HG03139 (cell line): ENCODE results near the gene CTDP1.

ENCODE experiments used
- ATAC-seq: cut with Tn5 transposase; IDR thresholded peaks from one replicate; pipeline ENCODE4 v1.9.1; 2021; ENCODE audit not compliant: unreplicated experiment

CTDP1 gene

GRCh38 chr18:79779700-79780190, 100.1 kb downstream of the CTDP1 start:
- no peak for ATAC-seq

- ATAC-seq: no peak
Measured at GRCh38 chr18:79780547-79780946, 100.9 kb downstream of the CTDP1 start.

GRCh38 chr18:79781331-79781941, 101.8 kb downstream of the CTDP1 start:
- ATAC-seq: no peak

- ATAC-seq: no peak
Measured at GRCh38 chr18:79782566-79783308, 103.1 kb downstream of the CTDP1 start.

- no peak for ATAC-seq
Measured at GRCh38 chr18:79784071-79784913, 104.7 kb downstream of the CTDP1 start.

- ATAC-seq: no peak
Measured at GRCh38 chr18:79784965-79785770, 105.6 kb downstream of the CTDP1 start.

GRCh38 chr18:79785831-79786230, 106.2 kb downstream of the CTDP1 start:
- ATAC-seq: no peak

GRCh38 chr18:79786304-79786703, 106.7 kb downstream of the CTDP1 start:
- ATAC-seq: no peak

- no peak for ATAC-seq
Measured at GRCh38 chr18:79786786-79787526, 107.4 kb downstream of the CTDP1 start.

GRCh38 chr18:79787527-79787864, 107.9 kb downstream of the CTDP1 start:
- no peak for ATAC-seq

- ATAC-seq: no peak
Measured at GRCh38 chr18:79787865-79788733, 108.5 kb downstream of the CTDP1 start.

GRCh38 chr18:79788734-79789085, 109.1 kb downstream of the CTDP1 start:
- no peak for ATAC-seq

GRCh38 chr18:79789091-79789891, 109.7 kb downstream of the CTDP1 start:
- no peak for ATAC-seq

- no peak for ATAC-seq
Measured at GRCh38 chr18:79789901-79790890, 110.6 kb downstream of the CTDP1 start.

- no peak for ATAC-seq
Measured at GRCh38 chr18:79790996-79791972, 111.7 kb downstream of the CTDP1 start.
